T-cell (primary cell): ENCODE results near the gene RPL18. TPM values are rescaled to one million over a fixed set of nuclear protein-coding genes. Genes with fewer than 3 reads are reported as not detected.
A peak's percentile ranks its signal among the peaks of the same experiment; 100 is the strongest.

Source experiments
- ATAC-seq, 4 experiments: fragments of 200-7000 bp in 3 of 4; fragments of 150-1000 bp in 1 of 4; cut with Tn5 transposase; replicated peaks in 1 of 4; 1 replicate in 3 of 4; 2 replicates in 1 of 4; pipeline ENCODE4 v1.10.0; 2021; ENCODE audit warnings: moderate library complexity in 3 of 4, mild to moderate bottlenecking in 2 of 4, moderate number of reproducible peaks in 1 of 4
- CTCF ChIA-PET, 2 donors: fragments of 300-600 bp; sonication (Branson Sonifier 250); formaldehyde crosslinking; loops; one replicate each; lab custom pipeline; 2022; ENCODE audit warnings: antibody characterized with exemption in 2 of 2; lab: Charles Lee
- POLR2A ChIA-PET, 2 donors: fragments of 300-600 bp; sonication (Branson Sonifier 250); formaldehyde crosslinking; loops; one replicate each; lab custom pipeline; 2022; ENCODE audit warnings: antibody characterized with exemption in 2 of 2; lab: Charles Lee
- DNase-seq, 35 experiments: peaks; one replicate each; pipeline versions ENCODE4 v3.0.0 to v3.0.0-alpha.2; 2013 to 2023
- H3K27ac ChIP-seq: one replicate; pipeline ENCODE4 v1.5.1; 2013; ENCODE audit warnings: low read length
- H3K27me3 ChIP-seq, 2 experiments: replicated peaks in 1 of 2; 1 replicate in 1 of 2; 2 replicates in 1 of 2; pipeline versions ENCODE4 v1.6.1 to v1.7.0; 2013; ENCODE audit warnings: low read length in 1 of 2, mixed read lengths in 1 of 2; ENCODE audit not compliant: control insufficient read depth in 2 of 2, insufficient read depth in 2 of 2; ENCODE audit errors: extremely low read depth in 1 of 2
- H3K36me3 ChIP-seq, 2 donors: 1 replicate in 1 of 2; 2 replicates in 1 of 2; pipeline versions ENCODE4 v1.6.1 to v1.7.0; 2013; ENCODE audit warnings: low read length in 1 of 2; ENCODE audit not compliant: control insufficient read depth in 2 of 2, insufficient read depth in 1 of 2; ENCODE audit errors: extremely low read depth in 1 of 2
- H3K4me1 ChIP-seq, 2 experiments: 1 replicate in 1 of 2; 2 replicates in 1 of 2; pipeline versions ENCODE4 v1.6.1 to v1.7.0; 2013; ENCODE audit warnings: low read length in 2 of 2, mixed read lengths in 1 of 2; ENCODE audit not compliant: insufficient read depth in 2 of 2, control insufficient read depth in 1 of 2; ENCODE audit errors: extremely low read depth in 1 of 2
- H3K4me3 ChIP-seq, 2 donors: 1 replicate in 1 of 2; 2 replicates in 1 of 2; pipeline versions ENCODE4 v1.5.1 to v1.7.0; 2013; ENCODE audit warnings: mild to moderate bottlenecking in 2 of 2, low read length in 1 of 2, moderate library complexity in 1 of 2; ENCODE audit not compliant: control insufficient read depth in 1 of 2; ENCODE audit errors: extremely low read depth in 1 of 2
- H3K9me3 ChIP-seq: 2 replicates; pipeline ENCODE4 v1.7.0; 2013
- H3K27ac Mint-ChIP-seq, 2 donors: one replicate each; pipeline ENCODE4 v1.8.0; 2020 to 2021; ENCODE audit warnings: mild to moderate bottlenecking in 2 of 2, mixed read lengths in 2 of 2
- H3K27me3 Mint-ChIP-seq, 2 donors: one replicate each; pipeline ENCODE4 v1.8.0; 2021 to 2022; ENCODE audit warnings: mixed read lengths in 2 of 2
- H3K36me3 Mint-ChIP-seq: one replicate; pipeline ENCODE4 v1.8.0; 2021; ENCODE audit warnings: mixed read lengths
- H3K4me1 Mint-ChIP-seq, 3 donors: one replicate each; pipeline ENCODE4 v1.8.0; 2020 to 2022; ENCODE audit warnings: mixed read lengths in 3 of 3, mild to moderate bottlenecking in 1 of 3
- H3K4me3 Mint-ChIP-seq, 3 donors: one replicate each; pipeline ENCODE4 v1.8.0; 2020 to 2022; ENCODE audit warnings: mild to moderate bottlenecking in 3 of 3, mixed read lengths in 3 of 3, moderate library complexity in 3 of 3
- H3K9me3 Mint-ChIP-seq, 3 donors: one replicate each; pipeline ENCODE4 v1.8.0; 2020 to 2022; ENCODE audit warnings: mixed read lengths in 3 of 3
- WGBS: methylation state at CpG from one replicate; pipeline ENCODE4 v1.1.5; 2013; ENCODE audit warnings: missing lambda C conversion rate; ENCODE audit not compliant: insufficient coverage; 5-methylcytosine and 5-hydroxymethylcytosine counted together
- total RNA-seq, 35 experiments: library from RNA in 6 of 35; stranded (reverse) in 6 of 35; fragments of 120-200 nt in 1 of 35; gene quantifications; one replicate each; pipeline versions ENCODE4 v1.2.1 to v1.2.4 and lab custom pipeline; 2013 to 2026

The RPL18 gene
- total RNA-seq (1,000 to 10,000 TPM; 2,370 to 2,784 (median 2,662) TPM), total RNA-seq (lab: John Stamatoyannopoulos, UW) (723 to 1,162 (median 956) reads per million in 29 experiments)
- total RNA-seq (2013), result 3,155 TPM

- peaks cover 36% of the 10 kb centered on the region for H3K36me3 Mint-ChIP-seq
- Histone ChIP-seq H3K4me3 (peak within 1 kb of the TSS; percentile 94 to 100), H3K9me3 (no peaks in the 10 kb centered on the region), H3K27me3 (peaks cover 0 to 2% of the 10 kb centered on the region in 2 experiments), H3K27ac (peak within 1 kb of the TSS; percentile 87), H3K4me1 (peaks cover 20 to 64% of the 10 kb centered on the region in 2 experiments), H3K36me3 (peaks cover 21 to 31% of the 10 kb centered on the region in 2 donors)
- peak within 1 kb of the TSS; percentile 97 to 98 for H3K27ac Mint-ChIP-seq
- H3K27me3 Mint-ChIP-seq, result no peaks in the 10 kb centered on the region
- H3K4me1 Mint-ChIP-seq, result peaks cover 44 to 62% (median 53%) of the 10 kb centered on the region in 3 donors
- DNase-seq (peak; percentile 87 to 99 (median 92)), ATAC-seq (peak; percentile 78 to 84 (median 83))
- peak within 1 kb of the TSS; percentile 94 to 95 (median 95) for H3K4me3 Mint-ChIP-seq
- CTCF ChIA-PET, result interaction anchor here in 1 of 2 donors (0.5 to 1.2 kb wide), 7 partner anchors 15 to 1958 kb away, joined by 3 to 6 read pairs (median 3); partner anchors contain the start of gene RUVBL2
- H3K9me3 Mint-ChIP-seq, result no peaks in the 10 kb centered on the region
- POLR2A ChIA-PET, result interaction anchor here in 1 of 2 donors (0.5 to 0.6 kb wide), 2 partner anchors 117 to 152 kb away, joined by 4 to 5 read pairs; no protein-coding TSS in a partner anchor
- under 1% methylated on average over 65 of the region's 69 CpGs for WGBS
These were observed at the start of gene RPL18, which contains the start of gene SPHK2 for GRCh38 chr19:48618916-48619691. TSS of gene RPL18 (minus strand) at chr19:48619178. CDS start at chr19:48619143, 35 bp downstream. TSS of gene SPHK2 (plus strand) at chr19:48619506. CDS start at chr19:48620515, 1,009 bp downstream.

GRCh38 chr19:48668761-48669160 is 49.8 kb upstream of the RPL18 start:
- ATAC-seq (no peak), DNase-seq (no peak)
- CTCF ChIA-PET, result no interaction called here
- H3K9me3 ChIP-seq, result no peaks in the 10 kb centered on the region
- Mint-ChIP-seq H3K27ac (no peak overlapping the region), H3K9me3 (peaks cover 0 to 4% (median 0%) of the 10 kb centered on the region in 3 donors), H3K4me1 (no peaks in the 10 kb centered on the region), H3K27me3 (no peaks in the 10 kb centered on the region), H3K36me3 (no peaks in the 10 kb centered on the region), H3K4me3 (no peak overlapping the region)
- no peaks in the 10 kb centered on the region for H3K4me1 ChIP-seq
- POLR2A ChIA-PET, result no interaction called here
- no peaks in the 10 kb centered on the region for H3K27me3 ChIP-seq
- WGBS, result 82% methylated on average over 1 of the region's 2 CpGs
- H3K36me3 ChIP-seq, result no peaks in the 10 kb centered on the region
- H3K4me3 ChIP-seq, result no peak overlapping the region
- no peak overlapping the region for H3K27ac ChIP-seq

GRCh38 chr19:48668332-48668731 is 49.4 kb upstream of the RPL18 start:
- H3K36me3 ChIP-seq, result no peaks in the 10 kb centered on the region
- H3K9me3 Mint-ChIP-seq, result peaks cover 0 to 4% (median 0%) of the 10 kb centered on the region in 3 donors
- H3K27ac Mint-ChIP-seq, result no peak overlapping the region
- no peak overlapping the region for H3K27ac ChIP-seq
- DNase-seq (no peak), ATAC-seq (no peak)
- H3K9me3 ChIP-seq, result no peaks in the 10 kb centered on the region
- CTCF ChIA-PET, result no interaction called here
- no peaks in the 10 kb centered on the region for H3K27me3 Mint-ChIP-seq
- no peaks in the 10 kb centered on the region for H3K36me3 Mint-ChIP-seq
- no peaks in the 10 kb centered on the region for H3K4me1 Mint-ChIP-seq
- no peak overlapping the region for H3K4me3 Mint-ChIP-seq
- POLR2A ChIA-PET, result no interaction called here
- no peaks in the 10 kb centered on the region for H3K27me3 ChIP-seq
- H3K4me1 ChIP-seq, result no peaks in the 10 kb centered on the region
- H3K4me3 ChIP-seq, result no peak overlapping the region
- 85% methylated on average over 3 of the region's 3 CpGs for WGBS

- Histone ChIP-seq H3K4me1 (peaks cover 2 to 7% of the 10 kb centered on the region in 2 experiments), H3K4me3 (no peak overlapping the region), H3K27me3 (no peaks in the 10 kb centered on the region), H3K9me3 (no peaks in the 10 kb centered on the region), H3K36me3 (no peaks in the 10 kb centered on the region), H3K27ac (no peak overlapping the region)
- no peaks in the 10 kb centered on the region for H3K27me3 Mint-ChIP-seq
- DNase-seq (no peak), ATAC-seq (no peak)
- 80% methylated on average over 2 of the region's 6 CpGs for WGBS
- ChIA-PET POLR2A (no interaction called here), CTCF (interaction anchor here in 1 of 2 donors (0.7 kb wide), 1 partner anchor 34 kb away, joined by 3 read pairs; no protein-coding TSS in a partner anchor)
- H3K4me3 Mint-ChIP-seq, result no peak overlapping the region
- peaks cover 0 to 4% (median 0%) of the 10 kb centered on the region in 3 donors for H3K9me3 Mint-ChIP-seq
- no peak overlapping the region for H3K27ac Mint-ChIP-seq
- no peaks in the 10 kb centered on the region for H3K36me3 Mint-ChIP-seq
- peaks cover 6 to 9% (median 8%) of the 10 kb centered on the region in 3 donors for H3K4me1 Mint-ChIP-seq
These were observed 46.8 kb upstream of the RPL18 start for GRCh38 chr19:48665786-48666185.

- Mint-ChIP-seq H3K9me3 (peaks cover 0 to 4% (median 0%) of the 10 kb centered on the region in 3 donors), H3K4me1 (peaks cover 9 to 11% (median 10%) of the 10 kb centered on the region in 3 donors), H3K27ac (no peak overlapping the region), H3K36me3 (no peaks in the 10 kb centered on the region), H3K4me3 (no peak overlapping the region), H3K27me3 (no peaks in the 10 kb centered on the region)
- 95% methylated on average over 14 of the region's 14 CpGs for WGBS
- Histone ChIP-seq H3K27ac (no peak overlapping the region), H3K27me3 (no peaks in the 10 kb centered on the region), H3K4me1 (peaks cover 4 to 16% of the 10 kb centered on the region in 2 experiments), H3K9me3 (no peaks in the 10 kb centered on the region), H3K36me3 (no peaks in the 10 kb centered on the region), H3K4me3 (no peak overlapping the region)
- POLR2A ChIA-PET, result interaction anchor here in 1 of 2 donors (0.7 kb wide), 2 partner anchors 59 to 313 kb away, joined by 3 read pairs; no protein-coding TSS in a partner anchor
- DNase-seq (no peak), ATAC-seq (no peak)
- CTCF ChIA-PET, result no interaction called here
These were observed 45.5 kb upstream of the RPL18 start for GRCh38 chr19:48664476-48664875.

GRCh38 chr19:48663667-48664066 is 44.7 kb upstream of the RPL18 start:
- peaks cover 4 to 16% of the 10 kb centered on the region in 2 experiments for H3K4me1 ChIP-seq
- H3K4me1 Mint-ChIP-seq, result peaks cover 9 to 13% (median 11%) of the 10 kb centered on the region in 3 donors
- no peak for ATAC-seq
- no peaks in the 10 kb centered on the region for H3K27me3 ChIP-seq
- no peaks in the 10 kb centered on the region for H3K27me3 Mint-ChIP-seq
- no peak overlapping the region for H3K4me3 ChIP-seq
- WGBS, result 100% methylated on average over 1 of the region's 4 CpGs
- ChIA-PET CTCF (interaction anchor here in 1 of 2 donors (0.7 kb wide), 1 partner anchor 80 kb away, joined by 3 read pairs; no protein-coding TSS in a partner anchor), POLR2A (no interaction called here)
- H3K27ac ChIP-seq, result no peak overlapping the region
- H3K9me3 Mint-ChIP-seq, result peaks cover 0 to under 1% (median 0%) of the 10 kb centered on the region in 3 donors
- H3K27ac Mint-ChIP-seq, result no peak overlapping the region
- H3K36me3 ChIP-seq, result no peaks in the 10 kb centered on the region
- H3K4me3 Mint-ChIP-seq, result no peak overlapping the region
- no peaks in the 10 kb centered on the region for H3K9me3 ChIP-seq
- no peak for DNase-seq
- H3K36me3 Mint-ChIP-seq, result no peaks in the 10 kb centered on the region
